G401 (cell line): ENCODE results near the gene SSTR3. TPM values are rescaled to one million over a fixed set of nuclear protein-coding genes. Genes with fewer than 3 reads are reported as not detected.

Experiments
- DNase-seq: peaks from one replicate; pipeline ENCODE4 v3.0.0-alpha.2; 2015; ENCODE audit warnings: low spot score
- in situ Hi-C: cut with HindIII; loops from 2 replicates; pipeline ENCODE4 v1.10.0; 2016; ENCODE audit warnings: low sequenced_read_pairs, mixed read lengths
- total RNA-seq: library from RNA; depleted of rRNA; stranded (reverse); fragments of >200 nt; shearing (Covaris generic); gene quantifications from 2 replicates; pipeline ENCODE4 v1.2.3, GENCODE V29; 2014; rRNA removed

SSTR3 gene
- total RNA-seq, 1 experiment from 2014 or later: not detected

DNA sequence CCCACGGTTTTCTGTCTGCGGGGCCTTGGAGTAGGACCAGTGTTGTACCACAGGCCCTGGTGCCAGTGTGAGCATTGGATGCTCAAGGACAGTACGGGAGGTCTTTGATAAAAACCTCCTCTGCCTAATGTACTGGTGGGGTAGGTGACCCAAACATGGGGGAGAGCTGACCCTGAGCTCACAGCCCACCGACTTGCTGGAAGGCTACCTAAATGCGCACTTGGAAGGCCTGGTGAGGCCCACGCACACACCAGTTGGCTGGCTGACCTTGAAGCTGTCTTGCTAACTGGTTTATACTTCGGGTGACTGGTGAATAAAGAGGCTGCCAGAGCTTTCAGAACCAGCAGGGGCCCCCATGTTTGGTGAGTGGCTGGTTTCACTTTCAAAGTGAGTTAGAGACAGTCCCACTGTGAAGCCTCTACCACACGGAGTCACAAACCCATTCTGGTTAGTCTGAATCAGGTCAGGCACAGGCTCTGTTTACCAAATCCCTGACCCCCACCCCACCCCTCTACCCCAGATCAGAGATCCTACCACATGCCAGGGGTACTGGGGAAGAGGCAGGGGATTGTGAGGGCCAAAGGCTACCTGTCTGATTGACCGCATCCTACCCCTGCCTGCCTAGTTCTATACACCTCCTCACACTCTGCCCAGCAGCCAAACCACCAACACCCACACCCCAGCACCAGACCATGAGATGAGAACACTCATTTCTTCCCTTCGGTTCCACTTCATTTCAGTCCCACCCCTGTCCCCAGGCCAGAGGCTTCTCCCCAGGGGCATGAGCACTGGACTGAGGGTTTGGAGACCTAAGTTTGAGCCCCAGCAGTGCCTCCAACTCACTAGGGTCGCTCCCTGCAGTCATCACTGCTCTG, 49.8 kb downstream of the SSTR3 start:
- DNase-seq: no peak
- in situ Hi-C loops: no loop called here

DNA sequence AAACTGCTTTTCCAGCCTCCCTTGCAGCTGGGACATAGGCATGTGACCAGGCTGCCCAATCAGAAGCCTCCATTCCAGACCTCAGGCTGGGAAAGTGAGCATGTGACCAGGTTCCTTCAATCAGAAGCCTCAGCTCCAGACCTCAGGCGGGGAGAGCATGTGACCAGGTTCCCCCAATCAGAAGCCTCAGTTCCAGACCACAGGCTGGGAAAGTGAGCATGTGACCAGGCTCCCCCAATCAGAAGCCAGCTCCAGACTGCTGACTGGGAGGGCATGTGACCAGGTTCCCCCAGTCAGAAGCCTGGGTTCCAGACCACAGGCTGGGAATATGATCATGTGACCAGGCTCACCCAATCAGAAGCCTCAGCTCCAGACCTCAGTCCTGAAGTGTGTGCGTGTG, 50.8 kb downstream of the SSTR3 start:
- in situ Hi-C loops: no loop called here
- no peak for DNase-seq

DNA sequence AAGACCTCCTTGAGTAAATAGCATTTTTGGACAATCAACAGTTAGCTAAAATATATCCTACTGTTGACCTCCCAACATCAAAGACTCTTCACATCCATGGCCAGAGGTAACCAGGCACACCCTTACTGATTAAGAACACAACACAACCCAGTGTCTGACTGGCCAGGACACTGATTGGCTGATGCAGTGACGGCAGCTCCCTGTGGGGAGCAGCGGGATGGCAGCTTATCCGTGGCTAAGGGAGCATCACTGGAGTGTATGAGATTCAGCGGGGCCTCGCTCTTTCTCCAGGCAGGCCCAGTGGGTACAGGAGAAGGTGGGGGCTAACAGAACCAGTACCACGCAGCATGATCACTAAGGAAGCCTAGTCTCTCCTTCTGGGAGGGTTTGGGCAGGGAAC, 52.2 kb downstream of the SSTR3 start:
- in situ Hi-C loops: no loop called here

DNA sequence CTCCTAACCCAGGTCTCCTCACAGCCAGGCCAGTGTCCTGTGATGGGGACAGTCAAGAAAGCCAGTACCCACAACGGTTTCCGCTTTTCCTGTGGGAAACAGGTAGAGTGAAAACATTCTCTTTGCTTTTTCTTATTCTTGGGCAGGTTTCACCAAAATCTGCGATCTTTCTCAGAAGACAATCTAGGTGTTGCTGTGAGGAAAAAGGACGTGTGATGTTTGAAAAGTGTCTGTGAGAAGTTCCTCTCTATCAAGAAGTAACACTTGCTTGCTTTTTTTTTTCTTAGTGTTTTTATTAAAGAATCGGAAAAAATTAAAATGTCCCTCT, 53.4 kb downstream of the SSTR3 start:
- in situ Hi-C loops: no loop called here
- no peak for DNase-seq

More for the DNA sequence above, 52.2 kb downstream of the SSTR3 start:
- DNase-seq: no peak

DNA sequence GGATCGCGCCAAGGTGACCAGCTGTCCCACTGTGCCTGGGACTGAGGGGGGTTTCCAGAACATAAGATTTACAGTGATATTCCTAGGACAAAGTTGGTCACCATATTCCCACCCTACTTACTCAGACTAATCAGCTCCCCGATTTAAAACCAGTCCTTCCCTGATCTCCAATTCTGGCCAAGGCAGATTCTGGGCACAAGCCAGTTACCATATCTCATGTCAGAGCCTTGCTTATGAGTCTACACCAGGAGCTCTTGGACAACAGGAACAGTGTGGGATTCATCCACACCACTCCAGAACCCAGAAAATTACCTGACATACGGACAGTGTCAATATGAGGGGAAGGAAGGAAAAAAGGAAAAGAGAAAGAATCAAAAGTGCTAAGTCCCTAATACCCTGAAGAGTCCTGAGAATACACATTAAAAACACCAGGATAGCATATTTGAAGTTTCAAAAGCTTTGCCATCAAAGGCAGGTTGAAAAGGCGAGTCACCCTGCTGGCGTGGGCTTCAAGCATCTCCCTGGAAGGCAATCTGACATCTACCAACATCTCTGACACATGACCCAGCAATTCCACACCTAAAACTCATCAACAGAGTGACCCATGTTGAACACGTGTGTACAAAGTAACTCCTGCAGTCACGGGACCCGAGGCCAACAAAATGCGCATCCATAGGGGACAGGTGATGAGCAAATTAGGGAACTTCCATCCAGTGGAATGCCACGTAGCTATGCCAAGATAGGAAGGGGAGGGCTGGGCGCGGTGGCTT, 54.6 kb downstream of the SSTR3 start:
- in situ Hi-C loops: no loop called here
- no peak for DNase-seq

DNA sequence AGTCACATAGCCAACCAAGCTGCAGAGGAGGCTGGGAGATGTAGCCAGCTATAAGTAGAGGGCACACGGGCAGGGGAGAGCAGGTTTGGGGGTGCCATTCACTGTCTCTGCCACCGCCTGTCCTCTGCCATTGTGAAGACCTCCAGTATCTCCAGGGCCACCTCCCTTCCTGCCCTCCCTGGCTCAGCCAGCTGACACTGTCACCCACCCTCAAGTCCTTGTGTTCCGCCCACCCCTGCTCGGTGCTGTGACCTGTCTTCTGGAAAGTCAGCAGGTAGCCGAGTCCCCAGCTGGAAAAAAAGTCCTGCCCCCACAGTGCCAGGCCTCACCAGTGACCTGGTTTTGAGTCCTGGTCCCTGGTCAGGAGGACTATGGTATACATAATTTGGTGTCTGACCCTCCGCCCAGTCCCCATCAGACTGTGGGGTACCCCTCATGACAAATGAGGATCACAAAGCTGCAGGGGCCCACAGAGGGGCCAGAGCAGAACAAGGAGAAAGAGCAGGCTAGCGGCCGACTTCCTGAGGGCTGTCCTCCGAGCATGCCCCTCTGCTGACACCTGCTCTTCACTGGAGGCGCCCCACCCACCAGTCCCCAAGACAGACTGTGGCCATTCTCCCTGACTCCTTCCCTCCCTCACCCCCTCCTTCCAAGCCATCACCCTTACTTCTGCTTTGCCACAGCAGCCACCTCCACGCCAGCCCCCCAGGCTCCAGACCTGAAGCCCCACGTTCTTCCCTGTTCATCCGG, 55.4 kb downstream of the SSTR3 start:
- DNase-seq: no peak
- in situ Hi-C loops: no loop called here

DNA sequence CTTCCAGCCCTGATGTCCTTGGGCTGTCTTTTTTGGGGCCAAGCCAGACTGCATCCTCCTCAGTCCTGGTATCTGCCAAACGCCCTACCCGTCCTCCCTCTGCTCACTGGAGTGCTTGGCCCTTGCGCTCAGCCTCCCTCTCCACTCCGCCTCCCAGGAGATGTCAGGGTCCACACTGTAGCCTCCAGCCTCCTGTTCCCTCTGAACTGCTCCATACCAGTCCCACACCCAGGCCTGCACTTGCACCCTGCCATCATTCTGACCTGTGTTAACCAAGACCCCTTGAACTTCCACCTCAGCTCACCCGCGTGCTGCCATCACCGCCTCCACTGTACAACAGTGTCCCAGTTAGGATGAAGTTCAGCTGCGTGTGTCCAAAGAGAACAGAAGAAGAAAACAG, 56.3 kb downstream of the SSTR3 start:
- in situ Hi-C loops: no loop called here
- DNase-seq: no peak

DNA sequence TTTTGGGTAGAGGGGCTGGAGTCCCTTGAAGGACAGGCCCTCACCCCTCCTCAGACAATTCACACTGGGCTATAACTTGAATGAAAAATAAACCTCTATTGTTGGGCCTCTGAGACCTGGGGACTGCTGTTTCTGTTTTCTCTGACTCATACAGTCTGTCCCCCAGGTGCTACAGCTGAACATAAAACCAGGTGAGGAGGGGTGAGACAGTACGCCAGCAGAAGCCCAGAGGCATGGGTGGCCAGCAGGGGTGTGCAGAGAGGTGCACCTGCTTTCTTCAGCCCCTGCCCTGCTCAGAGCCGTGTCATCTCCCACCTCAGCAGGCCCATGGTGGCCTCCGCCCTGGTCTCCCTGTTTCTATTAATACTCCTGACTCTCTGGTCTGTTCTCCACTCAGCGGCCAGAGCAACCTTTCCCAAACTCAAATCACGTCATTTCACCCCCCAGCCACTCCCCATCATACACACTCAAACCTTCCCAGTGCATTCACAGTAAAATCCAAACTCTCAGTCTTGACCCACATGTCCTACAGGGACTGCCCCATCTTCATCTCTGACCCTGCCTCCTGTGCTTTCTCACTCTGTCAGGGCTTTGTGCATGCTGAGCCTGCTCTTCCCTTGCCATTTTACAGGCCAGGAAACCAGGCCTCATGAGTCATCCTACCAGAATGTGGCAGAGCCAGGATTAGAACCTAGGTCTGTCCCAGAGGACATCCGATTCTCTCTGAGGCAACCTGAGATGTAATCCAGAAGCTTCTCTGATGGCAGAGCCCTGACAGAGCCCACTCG, 57.2 kb downstream of the SSTR3 start:
- in situ Hi-C loops: no loop called here
- DNase-seq: no peak

Other genes starting within 250 kb of the SSTR3 start
- gene TST, start 193.0 kb downstream of the SSTR3 start, total RNA-seq: 43.2 and 58.2 TPM in 2 replicates
- gene MPST, start 192.7 kb downstream of the SSTR3 start, total RNA-seq: 177 and 203 TPM in 2 replicates
- 24.9 and 30.0 TPM in 2 replicates for gene KCTD17, start 160.7 kb downstream of the SSTR3 start, total RNA-seq
- not detected in 2 replicates for gene TMPRSS6, start 102.8 kb downstream of the SSTR3 start, total RNA-seq
- gene IL2RB, start 62.6 kb downstream of the SSTR3 start, total RNA-seq: not detected in 2 replicates
- 5.0 and 6.7 TPM in 2 replicates for gene C1QTNF6, start 24.2 kb downstream of the SSTR3 start, total RNA-seq
- gene RAC2, start 31.8 kb upstream of the SSTR3 start, total RNA-seq: not detected in 2 replicates
- not detected in 2 replicates for gene CYTH4, start 70.0 kb upstream of the SSTR3 start, total RNA-seq
- gene ELFN2, start 215.0 kb upstream of the SSTR3 start, total RNA-seq: under 0.01 TPM in 1 of 2 replicates, not detected in the other